HEK293T (cell line): ENCODE data around the gene CADM2.

Source experiments
- BHLHE40 ChIP-seq: fragments of 450-650 bp; IDR thresholded peaks from 2 replicates; pipeline ENCODE4 v1.6.1; 2016; ENCODE audit warnings: mild to moderate bottlenecking, moderate library complexity, borderline replicate concordance
- FOXK2 ChIP-seq: fragments of 450-650 bp; IDR thresholded peaks from 2 replicates; pipeline ENCODE4 v1.6.1; 2016; ENCODE audit warnings: mild to moderate bottlenecking
- FOXM1 ChIP-seq: fragments of 450-650 bp; IDR thresholded peaks from 2 replicates; pipeline ENCODE4 v1.6.1; 2017; ENCODE audit warnings: mild to moderate bottlenecking, borderline replicate concordance
- LEF1 ChIP-seq: fragments of 450-650 bp; IDR thresholded peaks from 2 replicates; pipeline ENCODE4 v1.6.1; 2017; ENCODE audit warnings: mild to moderate bottlenecking, borderline replicate concordance
- SP1 ChIP-seq: fragments of 450-650 bp; IDR thresholded peaks from 2 replicates; pipeline ENCODE4 v1.6.1; 2017
- SUZ12 ChIP-seq: fragments of 450-650 bp; IDR thresholded peaks from 2 replicates; pipeline ENCODE4 v1.6.1; 2016; ENCODE audit warnings: mild to moderate bottlenecking
- TARDBP ChIP-seq: fragments of 450-650 bp; IDR thresholded peaks from 2 replicates; pipeline ENCODE4 v1.6.1; 2016

GRCh38 chr3:84991422-84991900 is 32.7 kb downstream of the CADM2 start:
- no peak for TF ChIP-seq SP1
- no peak for TF ChIP-seq FOXM1
- no peak for TF ChIP-seq FOXK2
- no peak for TF ChIP-seq TARDBP
- TF ChIP-seq SUZ12 = no peak
- TF ChIP-seq BHLHE40 = no peak
- no peak for TF ChIP-seq LEF1
